Naive thymus-derived CD4-positive, alpha-beta T cell (primary cell): Measurements from ENCODE around the gene APP. TPM values are rescaled to one million over a fixed set of nuclear protein-coding genes. Genes with fewer than 3 reads are reported as not detected.

Experiments used
- ATAC-seq: fragments of 150-1000 bp; cut with Tn5 transposase; 2 replicates; pipeline ENCODE4 v1.10.0; 2021; ENCODE audit warnings: mild to moderate bottlenecking, moderate library complexity
- CTCF ChIA-PET: fragments of 350-600 bp; sonication (Branson Sonifier 250); formaldehyde crosslinking; loops from one replicate; lab custom pipeline; 2021; ENCODE audit warnings: antibody characterized with exemption; lab: Charles Lee
- POLR2A ChIA-PET: fragments of 350-600 bp; sonication (Branson Sonifier 250); formaldehyde crosslinking; loops from one replicate; lab custom pipeline; 2021; ENCODE audit warnings: antibody characterized with exemption, inconsistent platforms; lab: Charles Lee
- DNase-seq, 9 donors: peaks; one replicate each; pipeline versions ENCODE4 v3.0.0 to v3.0.0-alpha.2; 2020 to 2022; ENCODE audit warnings: mixed read lengths in 1 of 9
- H3K27ac ChIP-seq: one replicate; pipeline ENCODE4 v1.7.0; 2013; ENCODE audit warnings: mild to moderate bottlenecking, low read depth, low read length, moderate library complexity
- H3K27me3 ChIP-seq, 2 donors: one replicate each; pipeline ENCODE4 v1.7.0; 2013; ENCODE audit warnings: low read length in 2 of 2, mild to moderate bottlenecking in 2 of 2, moderate library complexity in 2 of 2; ENCODE audit not compliant: control insufficient read depth in 2 of 2, insufficient read depth in 2 of 2
- H3K36me3 ChIP-seq, 3 experiments: 1 replicate in 2 of 3; 2 replicates in 1 of 3; pipeline ENCODE4 v1.7.0; 2013; ENCODE audit warnings: low read length in 3 of 3, mild to moderate bottlenecking in 3 of 3, moderate library complexity in 1 of 3; ENCODE audit not compliant: insufficient read depth in 3 of 3, control insufficient read depth in 2 of 3
- H3K4me1 ChIP-seq, 2 donors: one replicate each; pipeline ENCODE4 v1.7.0; 2013; ENCODE audit warnings: low read length in 2 of 2, mild to moderate bottlenecking in 2 of 2, moderate library complexity in 1 of 2; ENCODE audit not compliant: control insufficient read depth in 2 of 2, insufficient read depth in 2 of 2
- H3K4me3 ChIP-seq: 2 replicates; pipeline ENCODE4 v1.7.0; 2013; ENCODE audit warnings: mild to moderate bottlenecking, low read length
- H3K9me3 ChIP-seq, 3 experiments: 1 replicate in 2 of 3; 2 replicates in 1 of 3; pipeline ENCODE4 v1.7.0; 2013; ENCODE audit warnings: low read length in 3 of 3; ENCODE audit not compliant: control insufficient read depth in 2 of 3
- H3K27ac Mint-ChIP-seq, 9 donors: one replicate each; pipeline ENCODE4 v1.8.0; 2020 to 2022; ENCODE audit warnings: mixed read lengths in 9 of 9, mild to moderate bottlenecking in 8 of 9, moderate library complexity in 5 of 9, inconsistent platforms in 2 of 9
- H3K27me3 Mint-ChIP-seq, 5 donors: one replicate each; pipeline ENCODE4 v1.8.0; 2021 to 2022; ENCODE audit warnings: mixed read lengths in 5 of 5, mild to moderate bottlenecking in 1 of 5
- H3K36me3 Mint-ChIP-seq, 5 donors: one replicate each; pipeline ENCODE4 v1.8.0; 2020 to 2022; ENCODE audit warnings: mixed read lengths in 5 of 5, mild to moderate bottlenecking in 3 of 5, inconsistent platforms in 1 of 5
- H3K4me1 Mint-ChIP-seq, 7 donors: one replicate each; pipeline ENCODE4 v1.8.0; 2020 to 2022; ENCODE audit warnings: mixed read lengths in 7 of 7, mild to moderate bottlenecking in 3 of 7, inconsistent platforms in 1 of 7
- H3K4me3 Mint-ChIP-seq, 10 donors: one replicate each; pipeline ENCODE4 v1.8.0; 2020 to 2022; ENCODE audit warnings: mild to moderate bottlenecking in 10 of 10, mixed read lengths in 10 of 10, moderate library complexity in 6 of 10, inconsistent platforms in 2 of 10
- H3K9me3 Mint-ChIP-seq, 11 donors: one replicate each; pipeline ENCODE4 v1.8.0; 2020 to 2022; ENCODE audit warnings: mixed read lengths in 11 of 11, mild to moderate bottlenecking in 4 of 11, inconsistent platforms in 1 of 11, moderate library complexity in 1 of 11
- intact Hi-C, 2 donors: fragments of 100-400 bp; cut with micrococcal nuclease; formaldehyde crosslinking; loops; one replicate each; pipeline ENCODE4 v1.15.1; 2023
- polyA plus RNA-seq, 2 donors: library from polyadenylated mRNA; unstranded; fragments of 300-500 nt; fragmentation: Illumina TruSeq; gene quantifications; one replicate each; pipeline ENCODE4 v1.2.3, GENCODE V29; 2021
- total RNA-seq, 6 experiments: library from RNA in 5 of 6; stranded (reverse) in 5 of 6; gene quantifications; 1 replicate in 5 of 6; 2 replicates in 1 of 6; pipeline ENCODE4 v1.2.3 and lab custom pipeline; 2021 to 2026

The APP gene
- total and polyA plus RNA-seq, 7 experiments from 2014 or later = 19.8 to 68.0 (median 54.9) TPM

- DNase-seq (no peak), ATAC-seq (no peak)
- Mint-ChIP-seq H3K4me1 (peaks cover 5 to 9% (median 9%) of the 10 kb centered on the region in 7 donors), H3K4me3 (no peak overlapping the region), H3K9me3 (no peaks in the 10 kb centered on the region), H3K27ac (no peak overlapping the region), H3K36me3 (peaks cover 0 to 40% (median 17%) of the 10 kb centered on the region in 5 donors), H3K27me3 (peaks cover 0 to 2% (median 0%) of the 10 kb centered on the region in 5 donors)
- intact Hi-C loops = loop anchor here in 1 of 2 donors (10.0 kb wide), 1 partner anchor 443 kb away; no protein-coding TSS in a partner anchor
- Histone ChIP-seq H3K4me3 (no peak overlapping the region), H3K9me3 (no peaks in the 10 kb centered on the region), H3K27ac (no peak overlapping the region), H3K27me3 (no peaks in the 10 kb centered on the region), H3K36me3 (peaks cover 0 to 3% (median 0%) of the 10 kb centered on the region in 3 experiments), H3K4me1 (peaks cover 0 to 4% of the 10 kb centered on the region in 2 donors)
- CTCF ChIA-PET = no interaction called here
- POLR2A ChIA-PET = no interaction called here
Measured at GRCh38 chr21:25891596-25891995, 279.0 kb downstream of the APP start.

- intact Hi-C loops = loop anchor here in 1 of 2 donors (10.0 kb wide), 1 partner anchor 445 kb away; no protein-coding TSS in a partner anchor
- Histone ChIP-seq H3K4me1 (no peaks in the 10 kb centered on the region), H3K36me3 (peaks cover 0 to 3% (median 0%) of the 10 kb centered on the region in 3 experiments), H3K27me3 (no peaks in the 10 kb centered on the region), H3K27ac (no peak overlapping the region), H3K9me3 (no peaks in the 10 kb centered on the region), H3K4me3 (no peak overlapping the region)
- Mint-ChIP-seq H3K9me3 (no peaks in the 10 kb centered on the region), H3K4me1 (peaks cover 0 to 4% (median 0%) of the 10 kb centered on the region in 7 donors), H3K27me3 (peaks cover 0 to 3% (median 0%) of the 10 kb centered on the region in 5 donors), H3K36me3 (peaks cover 0 to 41% (median 17%) of the 10 kb centered on the region in 5 donors), H3K27ac (no peak overlapping the region), H3K4me3 (no peak overlapping the region)
- DNase-seq (no peak), ATAC-seq (no peak)
- POLR2A ChIA-PET = no interaction called here
- CTCF ChIA-PET = no interaction called here
Measured at GRCh38 chr21:25890001-25890400, 280.6 kb downstream of the APP start.

DNA sequence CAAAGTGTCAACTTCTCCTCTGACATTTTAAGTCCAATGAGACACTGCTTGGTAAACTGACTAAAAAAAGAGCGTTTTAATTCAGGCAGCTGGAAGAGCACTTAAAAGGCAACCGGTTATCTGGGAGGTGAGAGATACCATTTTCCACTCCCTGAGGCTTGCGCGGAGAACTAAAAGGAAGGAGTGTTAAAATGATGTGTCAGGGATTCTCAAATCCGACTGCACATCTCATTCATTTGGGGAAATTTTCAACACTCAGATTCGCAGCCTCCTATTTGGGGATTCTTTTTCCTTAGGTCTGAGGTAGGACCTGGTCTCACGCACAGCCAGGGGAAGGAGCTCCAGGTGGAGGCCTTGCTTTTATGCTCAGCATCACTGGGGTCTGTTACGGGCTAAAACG is 281.9 kb downstream of the APP start:
- no peak for ATAC-seq
- Histone ChIP-seq H3K4me3 (no peak overlapping the region), H3K27me3 (no peaks in the 10 kb centered on the region), H3K4me1 (no peaks in the 10 kb centered on the region), H3K27ac (no peak overlapping the region), H3K9me3 (no peaks in the 10 kb centered on the region), H3K36me3 (peaks cover 0 to 3% (median 0%) of the 10 kb centered on the region in 3 experiments)
- Mint-ChIP-seq H3K27ac (no peak overlapping the region), H3K9me3 (no peaks in the 10 kb centered on the region), H3K27me3 (peaks cover 0 to 3% (median 0%) of the 10 kb centered on the region in 5 donors), H3K4me3 (no peak overlapping the region), H3K4me1 (peaks cover 0 to 2% (median 0%) of the 10 kb centered on the region in 7 donors), H3K36me3 (peaks cover 0 to 37% (median 10%) of the 10 kb centered on the region in 5 donors)
- CTCF ChIA-PET = no interaction called here
- intact Hi-C loops = no loop called here
- POLR2A ChIA-PET = no interaction called here
- DNase-seq = no peak

GRCh38 chr21:25887646-25888306 is 282.8 kb downstream of the APP start:
- Histone ChIP-seq H3K27me3 (no peaks in the 10 kb centered on the region), H3K9me3 (no peaks in the 10 kb centered on the region), H3K36me3 (peaks cover 0 to 3% (median 0%) of the 10 kb centered on the region in 3 experiments), H3K4me3 (no peak overlapping the region), H3K27ac (no peak overlapping the region), H3K4me1 (no peaks in the 10 kb centered on the region)
- no peaks in the 10 kb centered on the region for H3K9me3 Mint-ChIP-seq
- peaks cover 0 to 3% (median 0%) of the 10 kb centered on the region in 5 donors for H3K27me3 Mint-ChIP-seq
- peaks cover 0 to 2% (median 0%) of the 10 kb centered on the region in 7 donors for H3K4me1 Mint-ChIP-seq
- peaks cover 0 to 31% (median 10%) of the 10 kb centered on the region in 5 donors for H3K36me3 Mint-ChIP-seq
- ATAC-seq (no peak), DNase-seq (no peak)
- H3K4me3 Mint-ChIP-seq = no peak overlapping the region
- intact Hi-C loops = no loop called here
- ChIA-PET CTCF (no interaction called here), POLR2A (no interaction called here)
- H3K27ac Mint-ChIP-seq = no peak overlapping the region

DNA sequence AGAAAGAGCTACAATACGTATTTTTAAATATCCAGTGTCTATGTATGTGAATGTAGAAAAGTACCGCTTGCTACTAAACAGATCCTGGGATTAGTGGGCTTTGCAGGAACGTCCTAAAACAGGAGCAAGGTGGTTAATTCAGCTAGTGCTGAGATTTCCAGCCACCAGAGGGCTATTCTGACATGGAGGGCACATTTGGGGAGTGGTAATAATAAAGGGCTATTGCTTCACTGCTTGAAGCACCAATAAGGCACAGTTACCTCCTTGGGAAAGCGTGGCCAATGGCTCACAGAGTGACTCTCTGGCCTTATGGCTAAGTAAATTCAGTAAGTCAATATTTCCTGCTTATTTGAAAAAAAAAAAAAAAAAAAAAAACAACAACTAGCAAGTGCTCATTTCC is 283.4 kb downstream of the APP start:
- Mint-ChIP-seq H3K4me1 (peaks cover 0 to 2% (median 0%) of the 10 kb centered on the region in 7 donors), H3K36me3 (peaks cover 0 to 31% (median 10%) of the 10 kb centered on the region in 5 donors), H3K27ac (no peak overlapping the region), H3K9me3 (no peaks in the 10 kb centered on the region), H3K4me3 (no peak overlapping the region), H3K27me3 (peaks cover 0 to 3% (median 0%) of the 10 kb centered on the region in 5 donors)
- H3K9me3 ChIP-seq = no peaks in the 10 kb centered on the region
- H3K4me1 ChIP-seq = no peaks in the 10 kb centered on the region
- H3K27me3 ChIP-seq = no peaks in the 10 kb centered on the region
- no peak overlapping the region for H3K27ac ChIP-seq
- no peak overlapping the region for H3K4me3 ChIP-seq
- CTCF ChIA-PET = no interaction called here
- ATAC-seq = no peak
- DNase-seq = no peak
- intact Hi-C loops = no loop called here
- POLR2A ChIA-PET = no interaction called here
- peaks cover 0 to 3% (median 0%) of the 10 kb centered on the region in 3 experiments for H3K36me3 ChIP-seq

GRCh38 chr21:25885880-25886279 is 284.7 kb downstream of the APP start:
- DNase-seq (no peak), ATAC-seq (no peak)
- H3K27ac ChIP-seq = no peak overlapping the region
- no peaks in the 10 kb centered on the region for H3K9me3 ChIP-seq
- no peak overlapping the region for H3K27ac Mint-ChIP-seq
- H3K36me3 Mint-ChIP-seq = peaks cover 0 to 27% (median 3%) of the 10 kb centered on the region in 5 donors
- POLR2A ChIA-PET = no interaction called here
- H3K4me3 ChIP-seq = no peak overlapping the region
- H3K4me1 Mint-ChIP-seq = peaks cover 0 to 2% (median 0%) of the 10 kb centered on the region in 7 donors
- peaks cover 0 to 3% (median 0%) of the 10 kb centered on the region in 3 experiments for H3K36me3 ChIP-seq
- no peaks in the 10 kb centered on the region for H3K4me1 ChIP-seq
- no peak overlapping the region for H3K4me3 Mint-ChIP-seq
- peaks cover 0 to 3% (median 0%) of the 10 kb centered on the region in 5 donors for H3K27me3 Mint-ChIP-seq
- no peaks in the 10 kb centered on the region for H3K27me3 ChIP-seq
- no peaks in the 10 kb centered on the region for H3K9me3 Mint-ChIP-seq
- CTCF ChIA-PET = interaction anchor here (0.9 to 1.6 kb wide), 2 partner anchors 9 to 831 kb away, joined by 3 to 4 read pairs; no protein-coding TSS in a partner anchor
- intact Hi-C loops = no loop called here
